Smooth muscle cell (in vitro differentiated cells): ENCODE results near the gene RAC3. TPM values are rescaled to one million over a fixed set of nuclear protein-coding genes. Genes with fewer than 3 reads are reported as not detected.
A peak's percentile ranks its signal among the peaks of the same experiment; 100 is the strongest.

Experiments
- DNase-seq: peaks from one replicate; lab custom pipeline; 2025; ENCODE audit not compliant: unreplicated experiment; lab: John Stamatoyannopoulos, UW
- H2AFZ ChIP-seq: fragments of 200-600 bp; sonication (generic); 2 replicates; pipeline ENCODE4 v1.6.0; 2016; ENCODE audit warnings: antibody characterized with exemption, low read depth, mild to moderate bottlenecking
- H3F3A ChIP-seq: fragments of 200-600 bp; sonication (generic); 2 replicates; pipeline ENCODE4 v1.6.0; 2017; ENCODE audit warnings: antibody characterized with exemption, low read depth
- H3K27ac ChIP-seq: fragments of 200-600 bp; sonication (generic); 2 replicates; pipeline ENCODE4 v1.5.1; 2016; ENCODE audit warnings: low read depth, mild to moderate bottlenecking
- H3K27me3 ChIP-seq: fragments of 200-600 bp; sonication (generic); 2 replicates; pipeline ENCODE4 v1.6.1; 2016; ENCODE audit warnings: low read depth, mild to moderate bottlenecking
- H3K36me3 ChIP-seq: fragments of 200-600 bp; sonication (generic); 2 replicates; pipeline ENCODE4 v1.5.1; 2016; ENCODE audit warnings: low read depth
- H3K4me1 ChIP-seq: fragments of 200-600 bp; sonication (generic); 2 replicates; pipeline ENCODE4 v1.5.1; 2016; ENCODE audit warnings: low read depth
- H3K4me2 ChIP-seq: fragments of 200-600 bp; sonication (generic); 2 replicates; pipeline ENCODE4 v1.6.0; 2016; ENCODE audit warnings: mild to moderate bottlenecking
- H3K4me3 ChIP-seq: fragments of 200-600 bp; sonication (generic); 2 replicates; pipeline ENCODE4 v1.5.1; 2016; ENCODE audit warnings: mild to moderate bottlenecking
- H3K79me2 ChIP-seq: fragments of 200-600 bp; sonication (generic); 2 replicates; pipeline ENCODE4 v1.6.0; 2016; ENCODE audit warnings: low read depth, mild to moderate bottlenecking
- H3K9ac ChIP-seq: fragments of 200-600 bp; sonication (generic); 2 replicates; pipeline ENCODE4 v1.6.0; 2016; ENCODE audit warnings: low read depth
- H3K9me3 ChIP-seq: fragments of 200-600 bp; sonication (generic); replicated peaks from 2 replicates; pipeline ENCODE4 v1.5.1; 2016; ENCODE audit warnings: low read depth
- H4K20me1 ChIP-seq: fragments of 200-600 bp; sonication (generic); 2 replicates; pipeline ENCODE4 v1.6.0; 2016; ENCODE audit warnings: low read depth
- WGBS: methylation state at CpG from one replicate; pipeline ENCODE4 v1.1.7; 2016; ENCODE audit warnings: low lambda C conversion rate; 5-methylcytosine and 5-hydroxymethylcytosine counted together
- polyA plus RNA-seq: library from polyadenylated mRNA; unstranded; fragments of >200 nt; fragmentation: Nextera tagmentation; extraction: Ambion mirVana; gene quantifications from 2 replicates; pipeline ENCODE4 v1.2.1, GENCODE V29; 2016
- total RNA-seq: library from RNA; depleted of rRNA; stranded (reverse); fragments of >200 nt; gene quantifications from 2 replicates; pipeline ENCODE4 v1.2.3, GENCODE V29; 2014
- TF ChIP-seq, protein P1 (sequence below): fragments of 200-600 bp; sonication (generic); IDR thresholded peaks from 2 replicates; pipeline ENCODE4 v1.5.1; 2017; ENCODE audit warnings: borderline replicate concordance, mild to moderate bottlenecking, antibody characterized with exemption; ENCODE audit not compliant: insufficient read depth, poor library complexity, severe bottlenecking

Gene RAC3
- total and polyA plus RNA-seq, 2 experiments from 2014 or later: 15.3 to 33.0 TPM

DNA sequence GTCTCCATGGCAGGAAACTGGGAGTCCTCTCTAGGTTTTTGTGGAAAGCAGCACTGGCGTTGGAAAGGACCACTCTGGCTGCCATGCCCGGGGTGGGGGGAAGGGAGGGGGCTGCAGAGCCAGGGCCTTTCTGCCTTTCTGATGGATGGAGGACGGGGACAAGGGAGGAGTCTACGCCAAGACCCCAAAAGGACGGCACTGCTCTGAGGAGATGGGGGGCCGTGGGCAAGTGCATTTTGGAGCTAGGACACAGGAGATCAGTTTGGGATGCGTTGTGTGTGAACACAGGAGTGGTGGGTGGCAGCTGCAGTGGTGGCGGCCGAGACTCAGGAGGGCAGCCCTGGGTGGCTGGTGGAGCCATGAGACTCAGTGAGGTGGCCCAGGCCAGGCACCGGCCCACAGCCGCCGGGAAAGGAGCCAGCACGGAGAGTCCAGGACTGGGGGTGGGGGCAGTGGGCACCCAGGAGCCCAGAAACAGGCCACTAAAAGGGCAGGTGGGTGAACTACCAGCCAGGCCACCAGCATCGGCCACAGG lies 10.8 kb upstream of the RAC3 start:
- Histone ChIP-seq H3K79me2 (peaks cover 3% of the 10 kb centered on the region), H3K27ac (no peak overlapping the region), H2AFZ (no peak overlapping the region), H3F3A (no peaks in the 10 kb centered on the region), H3K36me3 (no peaks in the 10 kb centered on the region), H3K4me3 (no peak overlapping the region), H3K9ac (no peak overlapping the region), H3K27me3 (no peaks in the 10 kb centered on the region), H4K20me1 (peaks cover 27% of the 10 kb centered on the region), H3K9me3 (no peaks in the 10 kb centered on the region), H3K4me2 (no peak overlapping the region), H3K4me1 (peaks cover 15% of the 10 kb centered on the region)
- 88% methylated on average over 14 of the region's 14 CpGs for WGBS
- TF ChIP-seq, protein P1, sequence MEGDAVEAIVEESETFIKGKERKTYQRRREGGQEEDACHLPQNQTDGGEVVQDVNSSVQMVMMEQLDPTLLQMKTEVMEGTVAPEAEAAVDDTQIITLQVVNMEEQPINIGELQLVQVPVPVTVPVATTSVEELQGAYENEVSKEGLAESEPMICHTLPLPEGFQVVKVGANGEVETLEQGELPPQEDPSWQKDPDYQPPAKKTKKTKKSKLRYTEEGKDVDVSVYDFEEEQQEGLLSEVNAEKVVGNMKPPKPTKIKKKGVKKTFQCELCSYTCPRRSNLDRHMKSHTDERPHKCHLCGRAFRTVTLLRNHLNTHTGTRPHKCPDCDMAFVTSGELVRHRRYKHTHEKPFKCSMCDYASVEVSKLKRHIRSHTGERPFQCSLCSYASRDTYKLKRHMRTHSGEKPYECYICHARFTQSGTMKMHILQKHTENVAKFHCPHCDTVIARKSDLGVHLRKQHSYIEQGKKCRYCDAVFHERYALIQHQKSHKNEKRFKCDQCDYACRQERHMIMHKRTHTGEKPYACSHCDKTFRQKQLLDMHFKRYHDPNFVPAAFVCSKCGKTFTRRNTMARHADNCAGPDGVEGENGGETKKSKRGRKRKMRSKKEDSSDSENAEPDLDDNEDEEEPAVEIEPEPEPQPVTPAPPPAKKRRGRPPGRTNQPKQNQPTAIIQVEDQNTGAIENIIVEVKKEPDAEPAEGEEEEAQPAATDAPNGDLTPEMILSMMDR: no peak
- DNase-seq: no peak

DNA sequence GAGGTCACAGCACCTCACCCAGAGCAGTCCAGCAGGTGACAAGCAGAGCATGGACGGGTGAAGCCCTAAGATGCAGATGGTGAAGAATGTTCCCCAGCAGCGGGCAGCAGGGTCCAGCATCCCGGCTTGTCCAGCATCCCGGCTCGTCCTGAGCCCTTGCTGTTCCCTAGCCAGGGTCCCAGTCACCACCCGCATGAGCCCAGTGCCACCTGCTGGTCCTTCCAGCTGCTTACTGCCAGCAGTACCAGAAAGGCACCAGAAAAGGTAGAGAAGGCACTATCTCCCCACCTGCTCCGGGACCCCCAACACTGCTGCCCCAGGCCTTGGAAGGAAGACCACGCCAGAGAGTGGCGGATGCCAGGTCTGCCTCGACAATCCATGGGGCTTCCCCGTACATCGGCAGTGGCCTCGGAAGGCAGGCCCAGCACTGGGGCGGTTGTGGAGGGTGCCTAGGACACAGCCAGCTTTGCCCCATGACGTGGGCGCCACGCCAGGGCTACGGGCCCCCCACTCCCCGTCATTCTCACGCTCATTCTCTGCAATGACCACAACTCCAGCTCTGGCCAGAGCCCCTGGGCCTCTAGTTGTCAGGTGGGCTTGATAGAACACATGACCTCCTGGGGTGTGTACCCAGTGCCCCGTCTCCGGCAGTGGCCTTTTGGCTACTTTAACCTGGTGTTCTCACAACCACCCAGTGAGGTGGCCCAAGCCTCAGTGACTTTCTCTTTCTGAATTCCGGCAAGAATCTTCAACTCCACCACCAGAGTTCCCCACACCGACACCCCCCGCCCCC lies 10.2 kb upstream of the RAC3 start:
- Histone ChIP-seq H4K20me1 (peaks cover 27% of the 10 kb centered on the region), H2AFZ (no peak overlapping the region), H3K9ac (no peak overlapping the region), H3K4me2 (peak overlapping the region; percentile 98), H3K27ac (no peak overlapping the region), H3K36me3 (no peaks in the 10 kb centered on the region), H3K4me1 (peaks cover 15% of the 10 kb centered on the region), H3F3A (no peaks in the 10 kb centered on the region), H3K79me2 (peaks cover 3% of the 10 kb centered on the region), H3K9me3 (no peaks in the 10 kb centered on the region), H3K4me3 (peak overlapping the region; percentile 87), H3K27me3 (no peaks in the 10 kb centered on the region)
- TF ChIP-seq, protein P1: peak; percentile 61
- DNase-seq: peak; percentile 18
- whole genome bisulfite sequencing: 84% methylated on average over 25 of the region's 25 CpGs

DNA sequence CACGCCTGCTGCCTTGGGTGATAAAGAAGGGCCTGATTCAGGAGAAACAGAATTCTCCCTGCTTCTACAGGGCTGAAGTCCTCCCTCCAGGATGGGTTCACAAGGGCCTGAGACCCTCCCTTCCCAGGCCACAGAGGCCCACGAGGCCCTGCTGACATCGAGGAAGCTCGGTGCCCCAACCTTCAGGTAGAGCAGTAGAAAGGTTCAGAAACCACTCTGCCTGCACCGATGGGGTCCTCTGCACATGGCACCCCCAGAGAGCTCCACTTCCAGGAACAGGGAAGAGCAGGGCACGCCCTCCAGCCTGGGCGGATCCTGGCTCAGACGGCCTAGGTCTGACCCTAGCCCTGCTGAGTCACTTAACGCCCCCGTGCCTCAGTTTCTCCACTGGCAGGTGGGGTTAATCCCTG lies 9.6 kb upstream of the RAC3 start:
- Histone ChIP-seq H2AFZ (no peak overlapping the region), H3F3A (no peaks in the 10 kb centered on the region), H3K4me1 (peaks cover 15% of the 10 kb centered on the region), H3K4me3 (peak overlapping the region; percentile 87), H3K4me2 (peak overlapping the region; percentile 98), H3K27me3 (no peaks in the 10 kb centered on the region), H3K9me3 (no peaks in the 10 kb centered on the region), H3K27ac (no peak overlapping the region), H4K20me1 (peaks cover 27% of the 10 kb centered on the region), H3K36me3 (no peaks in the 10 kb centered on the region), H3K9ac (peak overlapping the region; percentile 77), H3K79me2 (peaks cover 3% of the 10 kb centered on the region)
- whole genome bisulfite sequencing: 29% methylated on average over 10 of the region's 10 CpGs
- TF ChIP-seq, protein P1: no peak
- DNase-seq: no peak
